Fibroblast of lung (primary cell): ENCODE data around the gene MIER3. TPM values are rescaled to one million over a fixed set of nuclear protein-coding genes. Genes with fewer than 3 reads are reported as not detected.

Experiments
- DNase-seq, 2 donors: peaks; one replicate each; pipeline versions ENCODE4 v3.0.0 to v3.0.0-alpha.2; 2010; ENCODE audit warnings: low read depth in 2 of 2
- H2AFZ ChIP-seq: 2 replicates; pipeline ENCODE4 v1.5.1; 2012; ENCODE audit warnings: low read length, control low read depth, inconsistent platforms
- H3K27ac ChIP-seq: 2 replicates; pipeline ENCODE4 v1.5.1; 2011; ENCODE audit warnings: low read length, control low read depth; ENCODE audit not compliant: insufficient read depth
- H3K27me3 ChIP-seq: 2 replicates; pipeline ENCODE4 v1.5.1; 2011; ENCODE audit warnings: mild to moderate bottlenecking, low read length; ENCODE audit not compliant: control insufficient read depth, insufficient read depth
- H3K36me3 ChIP-seq: 2 replicates; pipeline ENCODE4 v1.5.1; 2011; ENCODE audit warnings: low read length; ENCODE audit not compliant: control insufficient read depth, insufficient read depth
- H3K4me1 ChIP-seq: 2 replicates; pipeline ENCODE4 v1.5.1; 2011; ENCODE audit warnings: low read length; ENCODE audit not compliant: control insufficient read depth, insufficient read depth; ENCODE audit errors: extremely low read depth
- H3K4me2 ChIP-seq: 2 replicates; pipeline ENCODE4 v1.5.1; 2011; ENCODE audit warnings: low read length, control low read depth; ENCODE audit not compliant: insufficient read depth; ENCODE audit errors: extremely low read depth
- H3K4me3 ChIP-seq, 4 experiments: fragments of 200-600 bp in 1 of 4; sonication (generic) in 1 of 4; replicated peaks in 1 of 4; 2 replicates each; pipeline ENCODE4 v1.5.1; 2011 to 2016; ENCODE audit warnings: low read length in 4 of 4, low read depth in 3 of 4, mild to moderate bottlenecking in 3 of 4, control low read depth in 2 of 4, inconsistent platforms in 1 of 4, mixed read lengths in 1 of 4; ENCODE audit not compliant: insufficient read depth in 1 of 4; ENCODE audit errors: control extremely low read depth in 1 of 4
- H3K79me2 ChIP-seq: 2 replicates; pipeline ENCODE4 v1.5.1; 2012; ENCODE audit warnings: mild to moderate bottlenecking, low read length, inconsistent platforms; ENCODE audit not compliant: control insufficient read depth, insufficient read depth
- H3K9ac ChIP-seq: 2 replicates; pipeline ENCODE4 v1.5.1; 2011; ENCODE audit warnings: mild to moderate bottlenecking, low read length, control low read depth; ENCODE audit not compliant: insufficient read depth
- H3K9me3 ChIP-seq: 2 replicates; pipeline ENCODE4 v1.5.1; 2012; ENCODE audit warnings: low read depth, low read length; ENCODE audit not compliant: control insufficient read depth, insufficient read depth
- H4K20me1 ChIP-seq: 2 replicates; pipeline ENCODE4 v1.5.1; 2011; ENCODE audit warnings: low read length; ENCODE audit not compliant: control insufficient read depth, insufficient read depth; ENCODE audit errors: extremely low read depth
- EZH2 ChIP-seq: IDR thresholded peaks from 2 replicates; pipeline ENCODE4 v1.5.1; 2012; ENCODE audit warnings: low read length, control low read depth, mild to moderate bottlenecking; ENCODE audit errors: missing control alignments
- polyA plus RNA-seq, 2 donors: library from polyadenylated mRNA; depleted of rRNA in 1 of 2; stranded (reverse) in 1 of 2; unstranded in 1 of 2; fragments of >200 nt; gene quantifications; 2 replicates each; pipeline ENCODE4 v1.2.1, GENCODE V29; 2011 to 2012; ENCODE audit warnings: missing spikeins in 1 of 2
- total RNA-seq: library from RNA; depleted of rRNA; stranded (reverse); fragments of >200 nt; gene quantifications from 2 replicates; pipeline ENCODE4 v1.2.1, GENCODE V29; 2014
- TF ChIP-seq, protein P1 (sequence below), 2 donors: IDR thresholded peaks in 1 of 2; conservative IDR thresholded peaks in 1 of 2; 1 replicate in 1 of 2; 2 replicates in 1 of 2; pipeline ENCODE4 v1.5.1; 2011 to 2012; ENCODE audit warnings: low read length in 2 of 2, control low read depth in 1 of 2, inconsistent platforms in 1 of 2, low read depth in 1 of 2, mild to moderate bottlenecking in 1 of 2

MIER3 gene
- total and polyA plus RNA-seq, 2 donors (not counting 1 experiment from before 2014, with no cell fraction given): 13.2 to 16.9 TPM

- no peaks in the 10 kb centered on the region for H3K79me2 ChIP-seq
- H3K27ac ChIP-seq: no peak overlapping the region
- H2AFZ ChIP-seq: no peak overlapping the region
- no peaks in the 10 kb centered on the region for H4K20me1 ChIP-seq
- no peak for DNase-seq
- TF ChIP-seq EZH2: no peak
- TF ChIP-seq, protein P1, sequence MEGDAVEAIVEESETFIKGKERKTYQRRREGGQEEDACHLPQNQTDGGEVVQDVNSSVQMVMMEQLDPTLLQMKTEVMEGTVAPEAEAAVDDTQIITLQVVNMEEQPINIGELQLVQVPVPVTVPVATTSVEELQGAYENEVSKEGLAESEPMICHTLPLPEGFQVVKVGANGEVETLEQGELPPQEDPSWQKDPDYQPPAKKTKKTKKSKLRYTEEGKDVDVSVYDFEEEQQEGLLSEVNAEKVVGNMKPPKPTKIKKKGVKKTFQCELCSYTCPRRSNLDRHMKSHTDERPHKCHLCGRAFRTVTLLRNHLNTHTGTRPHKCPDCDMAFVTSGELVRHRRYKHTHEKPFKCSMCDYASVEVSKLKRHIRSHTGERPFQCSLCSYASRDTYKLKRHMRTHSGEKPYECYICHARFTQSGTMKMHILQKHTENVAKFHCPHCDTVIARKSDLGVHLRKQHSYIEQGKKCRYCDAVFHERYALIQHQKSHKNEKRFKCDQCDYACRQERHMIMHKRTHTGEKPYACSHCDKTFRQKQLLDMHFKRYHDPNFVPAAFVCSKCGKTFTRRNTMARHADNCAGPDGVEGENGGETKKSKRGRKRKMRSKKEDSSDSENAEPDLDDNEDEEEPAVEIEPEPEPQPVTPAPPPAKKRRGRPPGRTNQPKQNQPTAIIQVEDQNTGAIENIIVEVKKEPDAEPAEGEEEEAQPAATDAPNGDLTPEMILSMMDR (conservative IDR thresholded peaks at IDR 0.05 in 1 of 2, IDR thresholded peaks at IDR 0.05 in 1 of 2; ENCODE audit: low read depth in 1 of 2, low read length in 2 of 2): no peak
- H3K27me3 ChIP-seq: peaks cover 8% of the 10 kb centered on the region
- no peak overlapping the region for H3K4me3 ChIP-seq
- H3K36me3 ChIP-seq: no peaks in the 10 kb centered on the region
- no peak overlapping the region for H3K4me2 ChIP-seq
- no peak overlapping the region for H3K9ac ChIP-seq
- H3K4me1 ChIP-seq: no peaks in the 10 kb centered on the region
- no peaks in the 10 kb centered on the region for H3K9me3 ChIP-seq
These were observed 21.6 kb upstream of the MIER3 start for GRCh38 chr5:56973473-56973872.

DNA sequence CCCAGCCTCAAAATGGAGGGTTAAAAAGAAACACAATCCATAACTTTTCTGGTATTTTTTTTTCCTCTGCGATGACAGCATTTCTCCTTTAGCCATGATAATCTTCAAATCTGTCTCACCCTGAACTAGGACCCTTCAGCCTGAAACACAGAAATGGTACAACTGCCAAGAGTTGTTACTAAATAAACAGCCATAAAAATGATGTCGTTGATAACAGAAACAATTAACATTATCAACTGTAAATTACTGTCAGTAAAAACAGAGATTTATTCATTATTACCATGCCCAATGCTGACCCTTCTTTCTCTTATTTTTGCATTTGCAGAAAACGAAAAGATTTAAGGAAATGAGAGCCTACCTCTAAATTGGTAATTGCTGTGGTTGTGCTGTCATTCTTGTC is 19.4 kb upstream of the MIER3 start:
- Histone ChIP-seq H3K27ac (no peak overlapping the region), H3K4me2 (no peak overlapping the region), H3K4me1 (no peaks in the 10 kb centered on the region), H3K9me3 (no peaks in the 10 kb centered on the region), H3K27me3 (peaks cover 12% of the 10 kb centered on the region), H3K4me3 (no peak overlapping the region), H3K79me2 (no peaks in the 10 kb centered on the region), H3K36me3 (no peaks in the 10 kb centered on the region), H3K9ac (no peak overlapping the region), H4K20me1 (no peaks in the 10 kb centered on the region), H2AFZ (no peak overlapping the region)
- no peak for DNase-seq
- TF ChIP-seq, protein P1 (conservative IDR thresholded peaks at IDR 0.05 in 1 of 2, IDR thresholded peaks at IDR 0.05 in 1 of 2; ENCODE audit: low read depth in 1 of 2, low read length in 2 of 2): no peak
- TF ChIP-seq EZH2: no peak

DNA sequence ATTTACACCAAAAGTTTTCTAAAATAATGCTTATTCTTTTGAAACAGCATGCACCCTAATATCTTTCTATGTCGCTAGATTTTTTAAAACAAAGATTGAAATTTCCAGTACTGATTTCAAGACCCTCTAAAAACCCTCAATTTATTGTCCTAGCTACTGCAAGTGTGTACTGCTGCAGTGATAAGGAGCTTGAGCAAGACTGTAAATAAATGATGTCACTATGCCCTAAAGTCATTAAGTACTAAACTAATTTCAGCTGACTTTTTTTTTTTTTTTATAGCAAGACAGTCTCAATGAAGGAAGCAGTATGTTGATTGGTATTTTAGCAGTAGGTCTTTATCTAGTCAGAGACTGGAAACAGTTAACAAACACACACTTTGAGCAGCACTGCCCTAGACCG is 12.2 kb upstream of the MIER3 start:
- Histone ChIP-seq H4K20me1 (no peaks in the 10 kb centered on the region), H2AFZ (no peak overlapping the region), H3K27ac (no peak overlapping the region), H3K36me3 (no peaks in the 10 kb centered on the region), H3K4me3 (no peak overlapping the region), H3K4me1 (no peaks in the 10 kb centered on the region), H3K27me3 (peaks cover 15% of the 10 kb centered on the region), H3K9ac (no peak overlapping the region), H3K4me2 (no peak overlapping the region), H3K79me2 (no peaks in the 10 kb centered on the region), H3K9me3 (no peaks in the 10 kb centered on the region)
- TF ChIP-seq, protein P1 (conservative IDR thresholded peaks at IDR 0.05 in 1 of 2, IDR thresholded peaks at IDR 0.05 in 1 of 2; ENCODE audit: low read depth in 1 of 2, low read length in 2 of 2): no peak
- no peak for TF ChIP-seq EZH2
- DNase-seq: no peak
